ENCODE results near the gene NOM1. TPM values are rescaled to one million over a fixed set of nuclear protein-coding genes. Genes with fewer than 3 reads are reported as not detected.

NOM1 gene
- total RNA-seq, 1 donor from 2014 or later = 17.6 TPM

- FAIRE-seq (no peak), DNase-seq (ENCODE audit: low read depth) (no peak)
- TF ChIP-seq CTCF (IDR thresholded peaks at IDR 0.05; ENCODE audit: insufficient read depth, low read length, severe bottlenecking) = no peak
- H3K4me3 ChIP-seq (ENCODE audit: low read depth, low read length) = no peak overlapping the region
- H3K27me3 ChIP-seq (ENCODE audit: control insufficient read depth, insufficient read depth, low read length) = peaks cover 66% of the 10 kb centered on the region
- no peaks in the 10 kb centered on the region for H3K36me3 ChIP-seq (ENCODE audit: control insufficient read depth, insufficient read depth, low read length)
These were observed 63.6 kb downstream of the NOM1 start for GRCh38 chr7:157013101-157013500.

- Histone ChIP-seq H3K36me3 (ENCODE audit: control insufficient read depth, insufficient read depth, low read length) (no peaks in the 10 kb centered on the region), H3K4me3 (ENCODE audit: low read depth, low read length) (no peak overlapping the region), H3K27me3 (ENCODE audit: control insufficient read depth, insufficient read depth, low read length) (peaks cover 67% of the 10 kb centered on the region)
- no peak for FAIRE-seq
- no peak for DNase-seq (ENCODE audit: low read depth)
- TF ChIP-seq CTCF (IDR thresholded peaks at IDR 0.05; ENCODE audit: insufficient read depth, low read length, severe bottlenecking) = no peak
These were observed 64.4 kb downstream of the NOM1 start for GRCh38 chr7:157013602-157014549.

GRCh38 chr7:157014635-157015555 lies 65.4 kb downstream of the NOM1 start:
- H3K4me3 ChIP-seq (ENCODE audit: low read depth, low read length) = no peak overlapping the region
- TF ChIP-seq CTCF (IDR thresholded peaks at IDR 0.05; ENCODE audit: insufficient read depth, low read length, severe bottlenecking) = no peak
- peaks cover 68% of the 10 kb centered on the region for H3K27me3 ChIP-seq (ENCODE audit: control insufficient read depth, insufficient read depth, low read length)
- FAIRE-seq (no peak), DNase-seq (ENCODE audit: low read depth) (no peak)
- H3K36me3 ChIP-seq (ENCODE audit: control insufficient read depth, insufficient read depth, low read length) = no peaks in the 10 kb centered on the region

- H3K36me3 ChIP-seq (ENCODE audit: control insufficient read depth, insufficient read depth, low read length) = no peaks in the 10 kb centered on the region
- H3K4me3 ChIP-seq (ENCODE audit: low read depth, low read length) = no peak overlapping the region
- peaks cover 76% of the 10 kb centered on the region for H3K27me3 ChIP-seq (ENCODE audit: control insufficient read depth, insufficient read depth, low read length)
- FAIRE-seq (no peak), DNase-seq (ENCODE audit: low read depth) (no peak)
- no peak for TF ChIP-seq CTCF (IDR thresholded peaks at IDR 0.05; ENCODE audit: insufficient read depth, low read length, severe bottlenecking)
These were observed 66.5 kb downstream of the NOM1 start for GRCh38 chr7:157016024-157016351.

- no peaks in the 10 kb centered on the region for H3K36me3 ChIP-seq (ENCODE audit: control insufficient read depth, insufficient read depth, low read length)
- FAIRE-seq (peak; percentile 95), DNase-seq (ENCODE audit: low read depth) (no peak)
- H3K27me3 ChIP-seq (ENCODE audit: control insufficient read depth, insufficient read depth, low read length) = peaks cover 75% of the 10 kb centered on the region
- no peak overlapping the region for H3K4me3 ChIP-seq (ENCODE audit: low read depth, low read length)
- TF ChIP-seq CTCF (IDR thresholded peaks at IDR 0.05; ENCODE audit: insufficient read depth, low read length, severe bottlenecking) = no peak
These were observed 67.0 kb downstream of the NOM1 start for GRCh38 chr7:157016352-157017041.

Measured in bronchial epithelial cell (primary cell).